DMS114 treated with DMSO at 0.1 percent for 48 hours (cell line): Measurements from ENCODE around the gene RBM39.
"Not testable (repeated sequence)": the region's sequence is repeated elsewhere in the genome, so short reads cannot be mapped to it uniquely, and the experiment has no call there.

Source experiments
- DNase-seq: peaks from one replicate; lab custom pipeline; 2025; ENCODE audit not compliant: unreplicated experiment; lab: John Stamatoyannopoulos, UW

RBM39 gene

GRCh38 chr20:35706591-35707529, 35.2 kb downstream of the RBM39 start:
- DNase-seq = not testable (repeated sequence)

GRCh38 chr20:35705894-35706293, 36.2 kb downstream of the RBM39 start:
- not testable (repeated sequence) for DNase-seq

- no peak for DNase-seq
Observed at GRCh38 chr20:35704514-35705261, 37.4 kb downstream of the RBM39 start.

- DNase-seq = no peak
Observed at GRCh38 chr20:35702824-35703695, 39.0 kb downstream of the RBM39 start.

GRCh38 chr20:35702051-35702823, 39.8 kb downstream of the RBM39 start:
- DNase-seq = no peak

- no peak for DNase-seq
Observed at GRCh38 chr20:35700625-35701148, 41.4 kb downstream of the RBM39 start.

GRCh38 chr20:35699957-35700624, 42.0 kb downstream of the RBM39 start:
- no peak for DNase-seq

- DNase-seq = peak; percentile 70
Observed at GRCh38 chr20:35699127-35699956, 42.7 kb downstream of the RBM39 start, which contains the start of the genes NFS1 and ROMO1. Gene NFS1, minus strand, starts transcription at chr20:35699352. Its CDS starts 64 bp downstream, at chr20:35699288. Gene ROMO1, plus strand, starts transcription at chr20:35699405. Its CDS starts 228 bp downstream, at chr20:35699633.

GRCh38 chr20:35698298-35699126, 43.5 kb downstream of the RBM39 start:
- DNase-seq = no peak

- DNase-seq = no peak
Observed at GRCh38 chr20:35697696-35698297, 44.3 kb downstream of the RBM39 start.

GRCh38 chr20:35695978-35696377, 46.1 kb downstream of the RBM39 start:
- no peak for DNase-seq

- DNase-seq = no peak
Observed at GRCh38 chr20:35695245-35695749, 46.8 kb downstream of the RBM39 start.

GRCh38 chr20:35690265-35690664, 51.8 kb downstream of the RBM39 start:
- no peak for DNase-seq

GRCh38 chr20:35686872-35687271, 55.2 kb downstream of the RBM39 start:
- DNase-seq = not testable (repeated sequence)

GRCh38 chr20:35685368-35685767, 56.7 kb downstream of the RBM39 start:
- not testable (repeated sequence) for DNase-seq

- no peak for DNase-seq
Observed at GRCh38 chr20:35681960-35682359, 60.1 kb downstream of the RBM39 start.
